GM12878 (cell line): ENCODE results near the gene HPD. TPM values are rescaled to one million over a fixed set of nuclear protein-coding genes. Genes with fewer than 3 reads are reported as not detected.

Experiments
- ATAC-seq: fragments of 200-7000 bp; cut with Tn5 transposase; 3 replicates; pipeline ENCODE4 v1.9.1; 2020; ENCODE audit warnings: mild to moderate bottlenecking, moderate library complexity
- BruUV-seq: library from RNA; stranded (reverse); fragments of 400-500 nt; replicated peaks from 2 replicates; lab custom pipeline; 2021; lab: Mats Ljungman, UMichigan
- CTCF ChIA-PET: fragments of 300-600 bp; sonication (Branson Sonifier 250); formaldehyde crosslinking; extraction: SDS; loops from one replicate; lab custom pipeline; 2021; ENCODE audit warnings: inconsistent platforms; lab: Yijun Ruan, JAX
- POLR2A ChIA-PET: fragments of 350-600 bp; formaldehyde crosslinking; extraction: SDS; loops from one replicate; lab custom pipeline; 2021; ENCODE audit warnings: inconsistent platforms; lab: Charles Lee
- RAD21 ChIA-PET: fragments of 300-600 bp; sonication (Branson Sonifier 250); formaldehyde crosslinking; loops from one replicate; lab custom pipeline; 2023; ENCODE audit warnings: antibody characterized with exemption; ENCODE audit not compliant: unreplicated experiment; lab: Charles Lee
- SMC1A ChIA-PET: fragments of 300-600 bp; sonication (Branson Sonifier 250); formaldehyde crosslinking; loops from one replicate; lab custom pipeline; 2023; ENCODE audit not compliant: unreplicated experiment, uncharacterized antibody; lab: Charles Lee
- DNase-seq: peaks from one replicate; pipeline ENCODE4 v3.0.0-alpha.2; 2011; ENCODE audit warnings: low read depth, low spot score
- FAIRE-seq: peaks from 3 replicates; lab custom pipeline; 2011; peaks lifted over from hg19 to GRCh38; lab: Jason Lieb, UNC
- H2AFZ ChIP-seq: 2 replicates; pipeline ENCODE4 v1.6.0; 2011; ENCODE audit warnings: low read depth, low read length, control low read depth; ENCODE audit not compliant: control insufficient read depth
- H3K27ac ChIP-seq: 2 replicates; pipeline ENCODE4 v1.5.1; 2011; ENCODE audit warnings: control low read depth; ENCODE audit not compliant: control insufficient read depth, insufficient read depth
- H3K27me3 ChIP-seq, 2 experiments: replicated peaks in 1 of 2; 2 replicates each; pipeline versions ENCODE4 v1.6.0 to v1.6.1; 2011; ENCODE audit warnings: low read length in 1 of 2; ENCODE audit not compliant: control insufficient read depth in 2 of 2, insufficient read depth in 2 of 2
- H3K36me3 ChIP-seq, 2 experiments: 2 replicates each; pipeline ENCODE4 v1.5.1; 2011; ENCODE audit warnings: low read length in 1 of 2; ENCODE audit not compliant: control insufficient read depth in 2 of 2, insufficient read depth in 2 of 2
- H3K4me1 ChIP-seq: 2 replicates; pipeline ENCODE4 v1.6.1; 2011; ENCODE audit warnings: mild to moderate bottlenecking, low read length, moderate library complexity, mixed read lengths; ENCODE audit not compliant: control insufficient read depth, insufficient read depth
- H3K4me2 ChIP-seq: 2 replicates; pipeline ENCODE4 v1.6.0; 2011; ENCODE audit warnings: control low read depth; ENCODE audit not compliant: control insufficient read depth, insufficient read depth
- H3K4me3 ChIP-seq: fragments of 200-600 bp; sonication (generic); 2 replicates; pipeline ENCODE4 v1.5.1; 2016
- H3K79me2 ChIP-seq: 2 replicates; pipeline ENCODE4 v1.6.0; 2011; ENCODE audit warnings: low read length; ENCODE audit not compliant: control insufficient read depth, insufficient read depth
- H3K9ac ChIP-seq: 2 replicates; pipeline ENCODE4 v1.8.0; 2011; ENCODE audit warnings: low read length, control low read depth, mixed read lengths; ENCODE audit not compliant: control insufficient read depth, insufficient read depth
- H3K9me3 ChIP-seq: replicated peaks from 3 replicates; pipeline ENCODE4 v1.5.1; 2011; ENCODE audit warnings: mild to moderate bottlenecking, low read length; ENCODE audit not compliant: control insufficient read depth, insufficient read depth
- H4K20me1 ChIP-seq: 2 replicates; pipeline ENCODE4 v1.6.0; 2011; ENCODE audit not compliant: control insufficient read depth, insufficient read depth
- ETV6 ChIP-seq, 2 experiments: fragments of 450-650 bp in 1 of 2; IDR thresholded peaks in 1 of 2; conservative IDR thresholded peaks in 1 of 2; 2 replicates each; pipeline ENCODE4 v1.6.1; 2014; ENCODE audit warnings: antibody characterized with exemption in 1 of 2, borderline replicate concordance in 1 of 2, low read depth in 1 of 2, mild to moderate bottlenecking in 1 of 2, moderate library complexity in 1 of 2
- JUND ChIP-seq: IDR thresholded peaks from 2 replicates; pipeline ENCODE4 v1.6.1; 2012; ENCODE audit warnings: low read depth, mild to moderate bottlenecking, low read length, improper control_type of control experiment, moderate library complexity
- MTA3 ChIP-seq: IDR thresholded peaks from 2 replicates; pipeline ENCODE4 v1.6.1; 2012; ENCODE audit warnings: low read length, inconsistent platforms, borderline replicate concordance
- RELA ChIP-seq: fragments of 450-650 bp; IDR thresholded peaks from 2 replicates; pipeline ENCODE4 v1.8.0; 2014; ENCODE audit warnings: borderline replicate concordance; ENCODE audit not compliant: partially characterized antibody
- RFX5 ChIP-seq: IDR thresholded peaks from 2 replicates; pipeline ENCODE4 v1.6.1; 2011; ENCODE audit warnings: low read depth, low read length, improper control_type of control experiment
- TCF7 ChIP-seq: IDR thresholded peaks from 2 replicates; pipeline ENCODE4 v1.6.1; 2014; ENCODE audit warnings: antibody characterized with exemption, borderline replicate concordance
- ZNF207 ChIP-seq: fragments of 450-650 bp; IDR thresholded peaks from 2 replicates; pipeline ENCODE4 v1.6.1; 2014; ENCODE audit warnings: antibody characterized with exemption, mild to moderate bottlenecking, borderline replicate concordance
- WGBS: methylation state at CpG from one replicate; pipeline ENCODE4 v1.1.6; 2016; ENCODE audit warnings: low lambda C conversion rate; ENCODE audit not compliant: insufficient replicate concordance, insufficient coverage; ENCODE audit errors: missing lambda C conversion rate; 5-methylcytosine and 5-hydroxymethylcytosine counted together
- in situ Hi-C: fragments of 300-500 bp; cut with MboI; formaldehyde crosslinking; loops from 9 replicates; pipeline ENCODE4 v1.14.3; 2018; ENCODE audit warnings: mixed read lengths
- intact Hi-C: fragments of 100-400 bp; cut with micrococcal nuclease; formaldehyde crosslinking; loops from one replicate; pipeline ENCODE4 v1.14.2; 2022; ENCODE audit not compliant: unreplicated experiment
- polyA plus RNA-seq, 11 experiments: library from polyadenylated mRNA; depleted of rRNA in 4 of 11; unstranded in 6 of 11; stranded (reverse) in 5 of 11; fragments of >200 nt; fragmentation: Nextera tagmentation in 4 of 11; fragmentation: Illumina TruSeq in 1 of 11; extraction: Ambion mirVana in 4 of 11; extraction: Trizol in 1 of 11; gene quantifications; 1 replicate in 1 of 11; 2 replicates in 10 of 11; pipeline versions ENCODE4 v1.2.1 to v1.2.3, GENCODE V29; 2011 to 2016; ENCODE audit warnings: inconsistent platforms in 2 of 11, missing spikeins in 2 of 11, low read depth in 1 of 11
- total RNA-seq, 4 experiments: library from RNA; depleted of rRNA in 3 of 4; stranded (reverse); fragments of >200 nt in 3 of 4; fragmentation: Illumina TruSeq in 1 of 4; extraction: Trizol in 1 of 4; gene quantifications; 2 replicates each; pipeline versions ENCODE4 v1.2.1 to v1.2.3, GENCODE V29; 2013 to 2021

Gene HPD
- total and polyA plus RNA-seq, 10 of the 15 experiments (the other 5 are each of a cell fraction or from before 2014, with no cell fraction given) = 0.04 to 0.69 (median 0.28) TPM; not detected in 7

DNA sequence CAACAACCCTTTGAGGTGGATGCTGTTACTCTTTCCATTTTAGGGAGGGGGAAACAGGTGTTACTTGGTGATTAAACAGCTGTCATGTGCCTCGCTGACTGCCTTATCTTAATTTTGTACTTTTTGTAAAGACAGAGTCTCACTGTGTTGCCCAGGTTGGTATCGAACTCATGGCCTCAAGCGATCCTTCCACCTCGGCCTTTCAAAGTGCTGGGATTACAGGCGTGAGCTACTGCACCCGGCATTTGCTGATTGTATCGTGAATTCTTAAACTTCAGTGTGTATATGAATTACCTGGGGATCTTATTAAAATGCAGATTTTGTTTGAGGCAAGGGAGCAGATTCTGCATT lies 30.6 kb upstream of the HPD start:
- DNase-seq (no peak), ATAC-seq (no peak)
- ChIA-PET POLR2A (interaction anchor here (0.6 to 2.0 kb wide), 4 partner anchors 78 to 189 kb away, joined by 4 to 11 read pairs (median 5); partner anchors contain the start of genes MLXIP and SETD1B), RAD21 (interaction anchor here (2.6 to 5.3 kb wide), 2 partner anchors 78 to 94 kb away, joined by 14 to 54 read pairs; partner anchors contain the start of gene RHOF), CTCF (interaction anchor here (1.5 to 4.6 kb wide), 5 partner anchors 78 to 188 kb away, joined by 3 to 90 read pairs (median 8); partner anchors contain the start of gene RHOF)
- Histone ChIP-seq H3K79me2 (peaks cover 21% of the 10 kb centered on the region), H3K27ac (peak overlapping the region; percentile 84), H2AFZ (peak overlapping the region; percentile 83), H3K9ac (peak overlapping the region; percentile 76), H3K27me3 (no peaks in the 10 kb centered on the region), H4K20me1 (no peaks in the 10 kb centered on the region), H3K4me2 (peak overlapping the region; percentile 39), H3K9me3 (no peaks in the 10 kb centered on the region)
- under 1% methylated on average over 7 of the region's 7 CpGs for WGBS
- in situ Hi-C loops (loop anchor here (5.0 kb wide), 1 partner anchor 92 kb away; no protein-coding TSS in a partner anchor), intact Hi-C loops (loop anchor here (5.0 kb wide), 1 partner anchor 202 kb away; no protein-coding TSS in a partner anchor)
- TF ChIP-seq JUND (no peak), ETV6 (conservative IDR thresholded peaks at IDR 0.05 in 1 of 2, IDR thresholded peaks at IDR 0.05 in 1 of 2; ENCODE audit: borderline replicate concordance in 1 of 2, low read depth in 1 of 2) (no peak), MTA3 (0 out of 2 replicates have a peak, but pooled peaks have one; percentile 44), RELA (no peak), ZNF207 (no peak), RFX5 (no peak), TCF7 (no peak)
- TF ChIP-seq, all 136 proteins: peak for 1
- FAIRE-seq = no peak
- no TSS peak for BruUV-seq
- peaks cover 0 to 1% of the 10 kb centered on the region in 2 experiments; a peak in 2 of 4 replicates for H3K36me3 ChIP-seq
- H3K4me3 ChIP-seq = peak overlapping the region; percentile 89
- SMC1A ChIA-PET = interaction anchor here (1.2 to 2.7 kb wide), 4 partner anchors 78 to 172 kb away, joined by 4 to 36 read pairs (median 6); partner anchors contain the start of gene RHOF
- peaks cover 5% of the 10 kb centered on the region; the same call in 1 of the 2 replicates for H3K4me1 ChIP-seq
